Stimulated activated CD8-positive, alpha-beta memory T cell treated with anti-CD3 and anti-CD28 coated beads, Interleukin-7, amount 100 ng/mL, for 4 hours (primary cell): ENCODE data around the gene CACNG5.
"Not testable (repeated sequence)": the region's sequence is repeated elsewhere in the genome, so short reads cannot be mapped to it uniquely, and the experiment has no call there.

Experiments
- DNase-seq, 2 donors: peaks; one replicate each; pipeline ENCODE4 v3.0.0-alpha.2; 2020; ENCODE audit warnings: low read depth in 2 of 2

Gene CACNG5

GRCh38 chr17:66849032-66849655 lies 14.2 kb downstream of the CACNG5 start:
- DNase-seq = no peak

GRCh38 chr17:66849851-66850580 lies 15.1 kb downstream of the CACNG5 start:
- DNase-seq = no peak

GRCh38 chr17:66850692-66851091 lies 15.8 kb downstream of the CACNG5 start:
- DNase-seq = no peak

GRCh38 chr17:66855204-66855603 lies 20.3 kb downstream of the CACNG5 start:
- DNase-seq = no peak

GRCh38 chr17:66858226-66859083 lies 23.5 kb downstream of the CACNG5 start:
- DNase-seq = no peak

GRCh38 chr17:66859353-66859752 lies 24.4 kb downstream of the CACNG5 start:
- no peak for DNase-seq

GRCh38 chr17:66860204-66860603 lies 25.3 kb downstream of the CACNG5 start:
- DNase-seq = no peak

GRCh38 chr17:66863820-66864219 lies 28.9 kb downstream of the CACNG5 start:
- DNase-seq = no peak

- no peak for DNase-seq
These were observed 30.2 kb downstream of the CACNG5 start for GRCh38 chr17:66865151-66865550.

- DNase-seq = no peak
These were observed 39.0 kb downstream of the CACNG5 start for GRCh38 chr17:66873962-66874361.

GRCh38 chr17:66884931-66885330 lies 50.0 kb downstream of the CACNG5 start:
- DNase-seq = no peak

GRCh38 chr17:66885417-66885816 lies 50.5 kb downstream of the CACNG5 start:
- no peak for DNase-seq

GRCh38 chr17:66889480-66890230 lies 54.7 kb downstream of the CACNG5 start:
- DNase-seq = no peak

GRCh38 chr17:66892246-66892645 lies 57.3 kb downstream of the CACNG5 start:
- no peak for DNase-seq

- no peak for DNase-seq
These were observed 58.5 kb downstream of the CACNG5 start for GRCh38 chr17:66893382-66893781.

- DNase-seq = no peak
These were observed 58.9 kb downstream of the CACNG5 start for GRCh38 chr17:66893863-66894262.

- no peak for DNase-seq
These were observed 62.2 kb downstream of the CACNG5 start for GRCh38 chr17:66897141-66897540.

- DNase-seq = no peak
These were observed 63.6 kb downstream of the CACNG5 start for GRCh38 chr17:66898536-66898935.

GRCh38 chr17:66900126-66901010 lies 65.5 kb downstream of the CACNG5 start:
- no peak for DNase-seq

- not testable (repeated sequence) for DNase-seq
These were observed 68.4 kb downstream of the CACNG5 start for GRCh38 chr17:66903296-66903695.

- no peak for DNase-seq
These were observed 68.9 kb downstream of the CACNG5 start for GRCh38 chr17:66903781-66904180.
